H1 (cell line): ENCODE results near the gene OSBPL9. TPM values are rescaled to one million over a fixed set of nuclear protein-coding genes. Genes with fewer than 3 reads are reported as not detected.

Experiments
- CTCF ChIA-PET: fragments of 300-600 bp; sonication (Branson Sonifier 250); formaldehyde crosslinking; loops from one replicate; lab custom pipeline; 2021; ENCODE audit not compliant: partially characterized antibody; lab: Charles Lee
- POLR2A ChIA-PET: fragments of 300-600 bp; sonication (Branson Sonifier 250); formaldehyde crosslinking; loops from one replicate; lab custom pipeline; 2021; ENCODE audit warnings: inconsistent platforms; ENCODE audit not compliant: partially characterized antibody; lab: Charles Lee
- DNase-seq, 2 experiments: peaks; one replicate each; pipeline versions ENCODE4 v3.0.0 to v3.0.0-alpha.2; 2010 to 2022; ENCODE audit warnings: low spot score in 2 of 2, low read depth in 1 of 2, mixed read lengths in 1 of 2
- FAIRE-seq: peaks from 2 replicates; lab custom pipeline; 2011; peaks lifted over from hg19 to GRCh38; lab: Jason Lieb, UNC
- H2AFZ ChIP-seq: 2 replicates; pipeline ENCODE4 v1.8.1; 2012; ENCODE audit warnings: low read length, inconsistent platforms
- H2AK5ac ChIP-seq: 2 replicates; pipeline ENCODE4 v1.6.1; 2013; ENCODE audit warnings: low read depth, low read length
- H2BK120ac ChIP-seq: replicated peaks from 2 replicates; pipeline ENCODE3; 2013; ENCODE audit warnings: low read depth, low read length, inconsistent platforms
- H2BK12ac ChIP-seq: 2 replicates; pipeline ENCODE4 v1.6.1; 2013; ENCODE audit warnings: low read depth, low read length
- H2BK15ac ChIP-seq: 2 replicates; pipeline ENCODE4 v1.6.1; 2013; ENCODE audit warnings: low read length
- H2BK20ac ChIP-seq: 2 replicates; pipeline ENCODE4 v1.6.1; 2013; ENCODE audit warnings: low read length
- H2BK5ac ChIP-seq: 2 replicates; pipeline ENCODE4 v1.6.1; 2013; ENCODE audit warnings: low read depth, low read length
- H3K14ac ChIP-seq: 2 replicates; pipeline ENCODE4 v1.6.1; 2013; ENCODE audit warnings: inconsistent platforms; ENCODE audit not compliant: insufficient read length
- H3K18ac ChIP-seq: 2 replicates; pipeline ENCODE4 v1.6.1; 2013; ENCODE audit warnings: low read length; ENCODE audit errors: extremely low read depth
- H3K23ac ChIP-seq: 2 replicates; pipeline ENCODE4 v1.6.1; 2013; ENCODE audit warnings: inconsistent platforms; ENCODE audit not compliant: insufficient read length
- H3K23me2 ChIP-seq: 2 replicates; pipeline ENCODE4 v1.6.1; 2013; ENCODE audit warnings: low read depth, low read length
- H3K27ac ChIP-seq: 2 replicates; pipeline ENCODE4 v1.6.1; 2011; ENCODE audit warnings: low read depth, low read length, inconsistent platforms
- H3K27me3 ChIP-seq, 4 experiments: replicated peaks in 1 of 4; 1 replicate in 1 of 4; 2 replicates in 3 of 4; pipeline versions ENCODE4 v1.6.1 to v1.8.1; 2011 to 2013; ENCODE audit warnings: low read length in 3 of 4, mild to moderate bottlenecking in 3 of 4, inconsistent platforms in 2 of 4, mixed read lengths in 2 of 4, moderate library complexity in 1 of 4; ENCODE audit not compliant: control insufficient read depth in 3 of 4, insufficient read depth in 3 of 4; ENCODE audit errors: extremely low read depth in 1 of 4
- H3K36me3 ChIP-seq, 4 experiments: 2 replicates each; pipeline versions ENCODE4 v1.6.1 to v1.8.1; 2011 to 2013; ENCODE audit warnings: mild to moderate bottlenecking in 4 of 4, low read length in 3 of 4, moderate library complexity in 2 of 4, control low read depth in 1 of 4, inconsistent platforms in 1 of 4; ENCODE audit not compliant: insufficient read depth in 4 of 4, control insufficient read depth in 2 of 4
- H3K4ac ChIP-seq: replicated peaks from 2 replicates; pipeline ENCODE3; 2013; ENCODE audit warnings: low read length, low read depth, mixed read lengths, inconsistent platforms; ENCODE audit not compliant: insufficient read length
- H3K4me1 ChIP-seq, 4 experiments: replicated peaks in 1 of 4; 1 replicate in 1 of 4; 2 replicates in 3 of 4; pipeline versions ENCODE4 v1.6.1 to v1.8.1; 2011 to 2013; ENCODE audit warnings: low read length in 3 of 4, inconsistent platforms in 2 of 4, mixed read lengths in 1 of 4; ENCODE audit not compliant: insufficient read depth in 4 of 4, control insufficient read depth in 3 of 4
- H3K4me2 ChIP-seq, 2 experiments: 2 replicates each; pipeline versions ENCODE4 v1.6.1 to v1.8.1; 2011 to 2013; ENCODE audit warnings: low read depth in 2 of 2, low read length in 2 of 2, control low read depth in 1 of 2, inconsistent platforms in 1 of 2, mild to moderate bottlenecking in 1 of 2; ENCODE audit not compliant: insufficient read depth in 1 of 2
- H3K4me3 ChIP-seq, 4 experiments: fragments of 200-600, 300-600 bp in 1 of 4; sonication (generic), shearing (Covaris generic), sonication (Bioruptor Twin) in 1 of 4; 2 replicates each; pipeline versions ENCODE4 v1.5.1 to v1.8.1; 2011 to 2016; ENCODE audit warnings: low read length in 4 of 4, low read depth in 3 of 4, control low read depth in 2 of 4, inconsistent platforms in 2 of 4, mild to moderate bottlenecking in 2 of 4, mixed read lengths in 1 of 4, moderate library complexity in 1 of 4; ENCODE audit not compliant: insufficient read depth in 2 of 4; ENCODE audit errors: extremely low read depth in 1 of 4
- H3K56ac ChIP-seq: replicated peaks from 2 replicates; pipeline ENCODE3; 2013; ENCODE audit warnings: low read depth, mild to moderate bottlenecking, mixed read lengths, low read length, inconsistent platforms; ENCODE audit not compliant: insufficient read length
- H3K79me1 ChIP-seq: 2 replicates; pipeline ENCODE4 v1.6.1; 2013; ENCODE audit warnings: low read depth, low read length, control low read depth
- H3K79me2 ChIP-seq, 2 experiments: 2 replicates each; pipeline versions ENCODE4 v1.6.1 to v1.8.1; 2012 to 2013; ENCODE audit warnings: low read length in 2 of 2, mild to moderate bottlenecking in 2 of 2, inconsistent platforms in 1 of 2; ENCODE audit not compliant: insufficient read depth in 2 of 2, control insufficient read depth in 1 of 2
- H3K9ac ChIP-seq, 4 experiments: replicated peaks in 1 of 4; 1 replicate in 1 of 4; 2 replicates in 3 of 4; pipeline versions ENCODE4 v1.6.1 to v1.8.1; 2011 to 2013; ENCODE audit warnings: low read depth in 3 of 4, low read length in 3 of 4, control low read depth in 2 of 4, mild to moderate bottlenecking in 2 of 4, moderate library complexity in 2 of 4, inconsistent platforms in 1 of 4; ENCODE audit errors: extremely low read depth in 1 of 4
- H3K9me3 ChIP-seq, 2 experiments: 2 replicates each; pipeline versions ENCODE4 v1.6.1 to v1.8.1; 2012 to 2013; ENCODE audit warnings: mild to moderate bottlenecking in 2 of 2, moderate library complexity in 2 of 2, control low read depth in 1 of 2, inconsistent platforms in 1 of 2, low read depth in 1 of 2, low read length in 1 of 2, mixed read lengths in 1 of 2; ENCODE audit not compliant: insufficient read depth in 2 of 2
- H4K20me1 ChIP-seq, 2 experiments: replicated peaks in 1 of 2; 2 replicates each; pipeline versions ENCODE3 to v1.8.1; 2011 to 2013; ENCODE audit warnings: inconsistent platforms in 2 of 2, low read length in 2 of 2, mild to moderate bottlenecking in 1 of 2; ENCODE audit not compliant: insufficient read depth in 2 of 2, control insufficient read depth in 1 of 2
- H4K5ac ChIP-seq: 2 replicates; pipeline ENCODE4 v1.6.1; 2013; ENCODE audit warnings: low read length, low read depth, mixed read lengths, inconsistent platforms; ENCODE audit not compliant: insufficient read length
- H4K8ac ChIP-seq: 2 replicates; pipeline ENCODE4 v1.8.0; 2013; ENCODE audit warnings: mild to moderate bottlenecking, moderate library complexity, low read length, inconsistent platforms; ENCODE audit not compliant: insufficient read depth; ENCODE audit errors: extremely low read depth
- H4K91ac ChIP-seq: replicated peaks from 2 replicates; pipeline ENCODE3; 2013; ENCODE audit warnings: low read length, mixed read lengths, inconsistent platforms; ENCODE audit not compliant: insufficient read length
- EP300 ChIP-seq, 2 experiments: IDR thresholded peaks; 1 replicate in 1 of 2; 2 replicates in 1 of 2; pipeline ENCODE4 v1.6.1; 2011 to 2012; ENCODE audit warnings: low read depth in 2 of 2, low read length in 2 of 2, mild to moderate bottlenecking in 2 of 2, borderline replicate concordance in 1 of 2, inconsistent platforms in 1 of 2, moderate library complexity in 1 of 2
- FOSL1 ChIP-seq: IDR thresholded peaks from 2 replicates; pipeline ENCODE4 v1.6.1; 2011; ENCODE audit warnings: mild to moderate bottlenecking, low read depth, low read length, moderate library complexity; ENCODE audit not compliant: insufficient read depth
- HDAC6 ChIP-seq: IDR thresholded peaks from one replicate; pipeline ENCODE4 v1.7.1; 2012; ENCODE audit warnings: low read depth, mild to moderate bottlenecking, inconsistent platforms, low read length, moderate library complexity
- KDM5A ChIP-seq: fragments of 200-600 bp; IDR thresholded peaks from 2 replicates; pipeline ENCODE4 v1.7.1; 2012; ENCODE audit warnings: mild to moderate bottlenecking, low read length, inconsistent platforms, mixed read lengths
- POLR2A ChIP-seq, 2 experiments: IDR thresholded peaks; 1 replicate in 1 of 2; 2 replicates in 1 of 2; pipeline ENCODE4 v1.6.1; 2011; ENCODE audit warnings: low read depth in 2 of 2, low read length in 2 of 2, mild to moderate bottlenecking in 2 of 2; ENCODE audit errors: control extremely low read depth in 1 of 2
- RBBP5 ChIP-seq: IDR thresholded peaks from 2 replicates; pipeline ENCODE4 v1.7.1; 2012; ENCODE audit warnings: low read depth, mild to moderate bottlenecking, inconsistent platforms, low read length, moderate library complexity, borderline replicate concordance
- SP1 ChIP-seq: IDR thresholded peaks from 2 replicates; pipeline ENCODE4 v1.6.1; 2011; ENCODE audit warnings: low read depth, low read length
- SUZ12 ChIP-seq: fragments of 200-600 bp; sonication (generic); IDR thresholded peaks from 2 replicates; pipeline ENCODE4 v1.6.1; 2012; ENCODE audit warnings: mild to moderate bottlenecking, inconsistent platforms, low read length, moderate library complexity, mixed read lengths
- ZNF274 ChIP-seq: IDR thresholded peaks from 2 replicates; pipeline ENCODE4 v1.7.0; 2012; ENCODE audit warnings: low read length, borderline replicate concordance; ENCODE audit errors: extremely low read depth
- WGBS, 2 experiments: shearing (Covaris generic) in 1 of 2; methylation state at CpG; one replicate each; pipeline versions ENCODE4 v1.1.6 to v1.1.7; 2013 to 2015; ENCODE audit warnings: low lambda C conversion rate in 2 of 2, mixed read lengths in 2 of 2, inconsistent platforms in 1 of 2, low coverage in 1 of 2, missing lambda C conversion rate in 1 of 2; ENCODE audit not compliant: insufficient replicate concordance in 2 of 2, insufficient coverage in 1 of 2, insufficient read length in 1 of 2; ENCODE audit errors: extremely low coverage in 1 of 2, missing lambda C conversion rate in 1 of 2; 5-methylcytosine and 5-hydroxymethylcytosine counted together
- polyA plus RNA-seq, 7 experiments: library from polyadenylated mRNA; depleted of rRNA in 3 of 7; stranded (reverse) in 5 of 7; unstranded in 2 of 7; fragments of >200 nt in 5 of 7; fragments of 200-250 nt in 2 of 7; gene quantifications; 1 replicate in 5 of 7; 2 replicates in 1 of 7; 4 replicates in 1 of 7; pipeline versions ENCODE4 v1.2.1 to v1.2.3, GENCODE V29; 2011 to 2013; ENCODE audit warnings: missing spikeins in 2 of 7, mixed read lengths in 2 of 7
- total RNA-seq: library from RNA; stranded (reverse); fragmentation: NEBNext Ultra II Directional; extraction: Animal tissue kit (Norgen Biotek cat#: 25700); gene quantifications from 2 replicates; pipeline ENCODE4 v1.2.1, GENCODE V29; 2021
- TF ChIP-seq, protein P1 (sequence below): IDR thresholded peaks from 2 replicates; pipeline ENCODE4 v1.6.1; 2011; ENCODE audit warnings: low read length, improper control_type of control experiment
- TF ChIP-seq, protein P2 (sequence below), 3 experiments: IDR thresholded peaks; 1 replicate in 2 of 3; 2 replicates in 1 of 3; pipeline versions ENCODE4 v1.5.1 to v1.6.1; 2011; ENCODE audit warnings: low read length in 3 of 3, mild to moderate bottlenecking in 3 of 3, inconsistent platforms in 2 of 3, low read depth in 1 of 3, moderate library complexity in 1 of 3; ENCODE audit not compliant: insufficient read depth in 1 of 3; ENCODE audit errors: control extremely low read depth in 1 of 3

Gene OSBPL9
- total and polyA plus RNA-seq, 2 of the 8 experiments (the other 6 are each of a cell fraction or from before 2014, with no cell fraction given), result 58.2 to 71.6 TPM

DNA sequence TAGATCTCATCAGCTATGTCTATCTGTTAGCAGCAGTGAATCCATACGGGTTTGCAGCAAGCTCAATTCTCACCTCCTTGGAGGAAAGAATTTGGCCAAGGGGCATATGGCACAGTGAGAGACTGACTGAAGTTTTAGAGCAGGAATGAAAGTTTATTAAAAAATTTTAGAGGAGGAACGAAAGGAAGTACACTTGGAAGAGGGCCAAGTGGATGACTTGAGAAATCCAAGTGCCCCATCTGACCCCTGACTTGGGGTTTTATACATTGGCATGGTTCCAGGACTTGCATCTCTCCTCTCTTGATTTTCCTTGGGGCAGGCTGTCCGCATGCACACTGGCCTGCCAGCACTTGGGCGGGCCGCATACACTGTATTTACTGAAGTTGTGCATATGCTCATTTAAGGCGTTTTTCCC is 9.2 kb upstream of the OSBPL9 start:
- no peak overlapping the region for H4K8ac ChIP-seq
- H2BK5ac ChIP-seq, result no peak overlapping the region
- H3K56ac ChIP-seq, result no peak overlapping the region
- no peak overlapping the region for H3K27ac ChIP-seq
- H3K9me3 ChIP-seq, result no peaks in the 10 kb centered on the region
- no peak overlapping the region for H3K4me3 ChIP-seq
- H3K79me2 ChIP-seq, result no peaks in the 10 kb centered on the region
- H3K18ac ChIP-seq, result no peak overlapping the region
- DNase-seq (no peak), FAIRE-seq (no peak)
- ChIA-PET POLR2A (no interaction called here), CTCF (no interaction called here)
- H2AFZ ChIP-seq, result no peak overlapping the region
- no peaks in the 10 kb centered on the region for H3K4me1 ChIP-seq
- no peak overlapping the region for H2BK12ac ChIP-seq
- 89% methylated on average over 6 of the region's 6 CpGs; no CpG with 5 or more reads in 1 of the 2 experiments for WGBS, 2 experiments
- H2BK120ac ChIP-seq, result no peak overlapping the region
- H4K91ac ChIP-seq, result no peak overlapping the region
- no peak overlapping the region for H3K14ac ChIP-seq
- H3K23me2 ChIP-seq, result no peaks in the 10 kb centered on the region
- no peaks in the 10 kb centered on the region for H3K79me1 ChIP-seq
- H4K20me1 ChIP-seq, result no peaks in the 10 kb centered on the region
- H3K9ac ChIP-seq, result no peak overlapping the region
- H2BK15ac ChIP-seq, result no peak overlapping the region
- H3K27me3 ChIP-seq, result no peaks in the 10 kb centered on the region
- H3K23ac ChIP-seq, result no peak overlapping the region
- no peak overlapping the region for H2BK20ac ChIP-seq
- no peak overlapping the region for H2AK5ac ChIP-seq
- no peak overlapping the region for H3K4ac ChIP-seq
- no peak overlapping the region for H4K5ac ChIP-seq
- no peak overlapping the region for H3K4me2 ChIP-seq
- H3K36me3 ChIP-seq, result no peaks in the 10 kb centered on the region
- no peak for TF ChIP-seq SUZ12
- TF ChIP-seq SP1, result no peak
- TF ChIP-seq ZNF274, result no peak
- no peak for TF ChIP-seq POLR2A (IDR thresholded peaks at IDR 0.05; ENCODE audit: control extremely low read depth in 1 of 2, low read depth in 2 of 2, low read length in 2 of 2)
- TF ChIP-seq HDAC6, result no peak
- TF ChIP-seq, protein P1, sequence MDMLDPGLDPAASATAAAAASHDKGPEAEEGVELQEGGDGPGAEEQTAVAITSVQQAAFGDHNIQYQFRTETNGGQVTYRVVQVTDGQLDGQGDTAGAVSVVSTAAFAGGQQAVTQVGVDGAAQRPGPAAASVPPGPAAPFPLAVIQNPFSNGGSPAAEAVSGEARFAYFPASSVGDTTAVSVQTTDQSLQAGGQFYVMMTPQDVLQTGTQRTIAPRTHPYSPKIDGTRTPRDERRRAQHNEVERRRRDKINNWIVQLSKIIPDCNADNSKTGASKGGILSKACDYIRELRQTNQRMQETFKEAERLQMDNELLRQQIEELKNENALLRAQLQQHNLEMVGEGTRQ, result no peak
- no peak for TF ChIP-seq RBBP5
- TF ChIP-seq FOSL1, result no peak
- TF ChIP-seq EP300 (IDR thresholded peaks at IDR 0.05; ENCODE audit: borderline replicate concordance in 1 of 2, low read depth in 2 of 2, low read length in 2 of 2), result no peak
- TF ChIP-seq KDM5A, result no peak
- TF ChIP-seq, protein P2, sequence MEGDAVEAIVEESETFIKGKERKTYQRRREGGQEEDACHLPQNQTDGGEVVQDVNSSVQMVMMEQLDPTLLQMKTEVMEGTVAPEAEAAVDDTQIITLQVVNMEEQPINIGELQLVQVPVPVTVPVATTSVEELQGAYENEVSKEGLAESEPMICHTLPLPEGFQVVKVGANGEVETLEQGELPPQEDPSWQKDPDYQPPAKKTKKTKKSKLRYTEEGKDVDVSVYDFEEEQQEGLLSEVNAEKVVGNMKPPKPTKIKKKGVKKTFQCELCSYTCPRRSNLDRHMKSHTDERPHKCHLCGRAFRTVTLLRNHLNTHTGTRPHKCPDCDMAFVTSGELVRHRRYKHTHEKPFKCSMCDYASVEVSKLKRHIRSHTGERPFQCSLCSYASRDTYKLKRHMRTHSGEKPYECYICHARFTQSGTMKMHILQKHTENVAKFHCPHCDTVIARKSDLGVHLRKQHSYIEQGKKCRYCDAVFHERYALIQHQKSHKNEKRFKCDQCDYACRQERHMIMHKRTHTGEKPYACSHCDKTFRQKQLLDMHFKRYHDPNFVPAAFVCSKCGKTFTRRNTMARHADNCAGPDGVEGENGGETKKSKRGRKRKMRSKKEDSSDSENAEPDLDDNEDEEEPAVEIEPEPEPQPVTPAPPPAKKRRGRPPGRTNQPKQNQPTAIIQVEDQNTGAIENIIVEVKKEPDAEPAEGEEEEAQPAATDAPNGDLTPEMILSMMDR (IDR thresholded peaks at IDR 0.05; ENCODE audit: control extremely low read depth in 1 of 3, insufficient read depth in 1 of 3, low read depth in 1 of 3, low read length in 3 of 3), result no peak
